WTC11 (cell line): ENCODE measurements around the gene LBHD2. TPM values are rescaled to one million over a fixed set of nuclear protein-coding genes. Genes with fewer than 3 reads are reported as not detected.

Experiments used
- ATAC-seq: fragments of 200-7000 bp; cut with Tn5 transposase; 2 replicates; pipeline ENCODE4 v1.10.0; 2021; ENCODE audit warnings: mild to moderate bottlenecking, moderate library complexity
- CTCF ChIA-PET: fragments of 300-600 bp; sonication (Branson Sonifier 250); formaldehyde crosslinking; loops from one replicate; lab custom pipeline; 2021; ENCODE audit warnings: antibody characterized with exemption; lab: Charles Lee
- POLR2A ChIA-PET: fragments of 350-600 bp; sonication (Branson Sonifier 250); formaldehyde crosslinking; loops from one replicate; lab custom pipeline; 2021; ENCODE audit warnings: antibody characterized with exemption; lab: Charles Lee
- DNase-seq: peaks from one replicate; pipeline ENCODE4 v3.0.0; 2021; ENCODE audit warnings: low spot score
- H3K27ac Mint-ChIP-seq: 2 replicates; pipeline ENCODE4 v1.8.0; 2021; ENCODE audit warnings: mixed read lengths
- H3K27me3 Mint-ChIP-seq: 2 replicates; pipeline ENCODE4 v1.8.0; 2021; ENCODE audit warnings: low read depth, mild to moderate bottlenecking, moderate library complexity, mixed read lengths
- H3K36me3 Mint-ChIP-seq: 2 replicates; pipeline ENCODE4 v1.8.0; 2021; ENCODE audit warnings: mixed read lengths
- H3K4me1 Mint-ChIP-seq: 2 replicates; pipeline ENCODE4 v1.8.0; 2022; ENCODE audit warnings: mixed read lengths
- H3K4me3 Mint-ChIP-seq: 2 replicates; pipeline ENCODE4 v1.8.0; 2021; ENCODE audit warnings: mild to moderate bottlenecking, moderate library complexity, mixed read lengths
- H3K9me3 Mint-ChIP-seq: 2 replicates; pipeline ENCODE4 v1.8.0; 2021; ENCODE audit warnings: mixed read lengths
- CREB1 ChIP-seq: sonication (generic); formaldehyde crosslinking; IDR thresholded peaks from 2 replicates; pipeline ENCODE4 v1.8.0; 2023; ENCODE audit warnings: mild to moderate bottlenecking, missing genetic modification reagents
- E2F1 ChIP-seq: sonication (generic); formaldehyde crosslinking; IDR thresholded peaks from 2 replicates; pipeline ENCODE4 v1.8.0; 2022; ENCODE audit warnings: mild to moderate bottlenecking, missing genetic modification reagents
- FOXJ3 ChIP-seq: sonication (generic); formaldehyde crosslinking; IDR thresholded peaks from 2 replicates; pipeline ENCODE4 v1.9.0; 2021; ENCODE audit warnings: missing genetic modification reagents, mild to moderate bottlenecking, borderline replicate concordance
- FOXP1 ChIP-seq: sonication (generic); formaldehyde crosslinking; IDR thresholded peaks from 2 replicates; pipeline ENCODE4 v1.8.0; 2022; ENCODE audit warnings: missing genetic modification reagents, mild to moderate bottlenecking, moderate library complexity, borderline replicate concordance
- GABPB1 ChIP-seq: sonication (generic); formaldehyde crosslinking; IDR thresholded peaks from 2 replicates; pipeline ENCODE4 v1.8.1; 2023; ENCODE audit warnings: mild to moderate bottlenecking, missing genetic modification reagents
- HMGXB4 ChIP-seq: sonication (generic); formaldehyde crosslinking; IDR thresholded peaks from 2 replicates; pipeline ENCODE4 v1.8.1; 2023; ENCODE audit warnings: mild to moderate bottlenecking, moderate library complexity, missing genetic modification reagents
- NR2C2 ChIP-seq: sonication (generic); formaldehyde crosslinking; IDR thresholded peaks from 2 replicates; pipeline ENCODE4 v1.8.0; 2022; ENCODE audit warnings: mild to moderate bottlenecking, missing genetic modification reagents
- NR3C1 ChIP-seq: sonication (generic); formaldehyde crosslinking; conservative IDR thresholded peaks from 2 replicates; pipeline ENCODE4 v1.8.1; 2023; ENCODE audit warnings: low read depth, mild to moderate bottlenecking, missing genetic modification reagents
- OVOL2 ChIP-seq: fragments of 250-450 bp; sonication (Bioruptor Pico); IDR thresholded peaks from 2 replicates; pipeline ENCODE4 v1.9.0; 2021; ENCODE audit warnings: mild to moderate bottlenecking, borderline replicate concordance
- PRDM15 ChIP-seq: sonication (generic); formaldehyde crosslinking; IDR thresholded peaks from 2 replicates; pipeline ENCODE4 v1.8.0; 2022; ENCODE audit warnings: missing genetic modification reagents
- PREB ChIP-seq: sonication (generic); formaldehyde crosslinking; IDR thresholded peaks from 2 replicates; pipeline ENCODE4 v1.8.1; 2022; ENCODE audit warnings: mild to moderate bottlenecking, missing genetic modification reagents, moderate library complexity, borderline replicate concordance
- SOX15 ChIP-seq: fragments of 250-450 bp; sonication (Bioruptor Pico); IDR thresholded peaks from 2 replicates; pipeline ENCODE4 v1.9.0; 2021; ENCODE audit warnings: mild to moderate bottlenecking
- TEAD1 ChIP-seq: sonication (generic); formaldehyde crosslinking; IDR thresholded peaks from 2 replicates; pipeline ENCODE4 v1.8.0; 2022; ENCODE audit warnings: mild to moderate bottlenecking, missing genetic modification reagents
- TEAD4 ChIP-seq: sonication (generic); formaldehyde crosslinking; IDR thresholded peaks from 2 replicates; pipeline ENCODE4 v1.8.0; 2022; ENCODE audit warnings: mild to moderate bottlenecking, missing genetic modification reagents
- ZBTB21 ChIP-seq: sonication (generic); formaldehyde crosslinking; IDR thresholded peaks from 2 replicates; pipeline ENCODE4 v1.8.1; 2023; ENCODE audit warnings: mild to moderate bottlenecking, missing genetic modification reagents, borderline replicate concordance
- total RNA-seq: library from RNA; stranded (reverse); gene quantifications from 3 replicates; pipeline ENCODE4 v1.2.3, GENCODE V29; 2021
- TF ChIP-seq, protein P1 (sequence below): fragments of 250-450 bp; sonication (Bioruptor Pico); IDR thresholded peaks from 2 replicates; pipeline ENCODE4 v1.9.0; 2021; ENCODE audit warnings: moderate library complexity, mild to moderate bottlenecking, inconsistent platforms, borderline replicate concordance
- TF ChIP-seq, protein P2 (sequence below): sonication (generic); formaldehyde crosslinking; conservative IDR thresholded peaks from 2 replicates; pipeline ENCODE4 v1.8.1; 2022; ENCODE audit warnings: mild to moderate bottlenecking, missing genetic modification reagents

LBHD2 gene
- total RNA-seq, 1 experiment from 2014 or later, result not detected

DNA sequence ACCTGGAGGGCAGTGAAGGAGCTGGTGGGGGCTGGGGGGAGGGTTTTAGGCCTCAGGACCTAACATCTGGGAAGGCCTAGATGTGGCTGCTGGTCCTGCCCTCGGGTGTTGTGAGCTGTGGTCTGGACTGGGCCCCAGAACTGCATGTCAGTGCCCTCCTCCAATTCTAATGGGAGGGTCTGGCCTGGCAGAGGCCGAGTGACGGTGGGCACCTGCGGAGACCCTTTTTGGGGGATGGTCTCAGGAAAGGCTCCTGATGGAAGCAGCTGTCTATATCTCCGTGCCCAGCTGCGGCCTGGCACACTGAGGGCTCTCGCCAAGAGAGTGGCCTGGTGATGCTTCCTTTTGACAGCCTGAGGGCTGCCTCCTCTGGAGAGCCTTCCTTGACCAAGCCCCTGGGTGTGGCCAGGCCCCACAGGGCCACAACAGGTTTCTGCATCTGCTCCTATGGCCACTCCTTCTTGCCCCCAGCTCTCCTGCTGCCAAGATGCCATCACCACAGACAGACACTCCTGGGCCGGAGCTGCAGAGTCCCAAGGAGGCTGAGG is 15.8 kb downstream of the LBHD2 start (continued):
- TF ChIP-seq PREB (CRISPR knock-in tag) (no peak), TEAD4 (CRISPR knock-in tag) (no peak), NR3C1 (CRISPR knock-in tag) (no peak), HMGXB4 (no peak)

- H3K36me3 Mint-ChIP-seq, result no peaks in the 10 kb centered on the region
- ChIA-PET POLR2A (no interaction called here), CTCF (interaction anchor here (0.6 to 6.3 kb wide), 10 partner anchors 10 to 198 kb away, joined by 3 to 126 read pairs (median 5); partner anchors contain the start of gene TNFAIP2)
- ATAC-seq (no peak), DNase-seq (peak; percentile 44)
- peaks cover 51% of the 10 kb centered on the region for H3K27me3 Mint-ChIP-seq
- H3K4me3 Mint-ChIP-seq, result no peak overlapping the region
- no peak overlapping the region for H3K27ac Mint-ChIP-seq
- no peaks in the 10 kb centered on the region for H3K9me3 Mint-ChIP-seq
- TF ChIP-seq ZBTB21 (CRISPR knock-in tag) (no peak), PREB (CRISPR knock-in tag) (no peak), GABPB1 (CRISPR knock-in tag) (peak; percentile 87; the same call in 1 of the 2 replicates), NR2C2 (CRISPR knock-in tag) (no peak), OVOL2 (no peak), PRDM15 (CRISPR knock-in tag) (peak; percentile 96), TEAD1 (CRISPR knock-in tag) (no peak), FOXJ3 (CRISPR knock-in tag) (no peak), FOXP1 (CRISPR knock-in tag) (peak; percentile 28; the same call in 1 of the 2 replicates), SOX15 (CRISPR knock-in tag) (no peak), CREB1 (CRISPR knock-in tag) (no peak), E2F1 (CRISPR knock-in tag) (no peak)
- TF ChIP-seq, protein P1, sequence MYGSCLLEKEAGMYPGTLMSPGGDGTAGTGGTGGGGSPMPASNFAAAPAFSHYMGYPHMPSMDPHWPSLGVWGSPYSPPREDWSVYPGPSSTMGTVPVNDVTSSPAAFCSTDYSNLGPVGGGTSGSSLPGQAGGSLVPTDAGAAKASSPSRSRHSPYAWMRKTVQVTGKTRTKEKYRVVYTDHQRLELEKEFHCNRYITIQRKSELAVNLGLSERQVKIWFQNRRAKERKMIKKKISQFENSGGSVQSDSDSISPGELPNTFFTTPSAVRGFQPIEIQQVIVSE, result no peak
- TF ChIP-seq, protein P2, sequence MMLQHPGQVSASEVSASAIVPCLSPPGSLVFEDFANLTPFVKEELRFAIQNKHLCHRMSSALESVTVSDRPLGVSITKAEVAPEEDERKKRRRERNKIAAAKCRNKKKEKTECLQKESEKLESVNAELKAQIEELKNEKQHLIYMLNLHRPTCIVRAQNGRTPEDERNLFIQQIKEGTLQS (CRISPR knock-in tag), result no peak
- H3K4me1 Mint-ChIP-seq, result peaks cover 20% of the 10 kb centered on the region
Measured at GRCh38 chr14:103100281-103101121, 16.5 kb downstream of the LBHD2 start.
